GM18502 (cell line): Measurements from ENCODE around the gene GATD1.
"Not testable (repeated sequence)": the region's sequence is repeated elsewhere in the genome, so short reads cannot be mapped to it uniquely, and the experiment has no call there.

Experiments used
- ATAC-seq: cut with Tn5 transposase; IDR thresholded peaks from one replicate; pipeline ENCODE4 v1.9.1; 2021; ENCODE audit warnings: mild to moderate bottlenecking; ENCODE audit not compliant: unreplicated experiment, poor library complexity

The GATD1 gene

GRCh38 chr11:737366-737765 is 39.9 kb downstream of the GATD1 start:
- ATAC-seq: no peak

- ATAC-seq: not testable (repeated sequence)
Observed at GRCh38 chr11:734541-734940, 42.7 kb downstream of the GATD1 start.

- no peak for ATAC-seq
Observed at GRCh38 chr11:733072-733471, 44.2 kb downstream of the GATD1 start.

GRCh38 chr11:729492-730074 is 47.7 kb downstream of the GATD1 start:
- no peak for ATAC-seq

- ATAC-seq: no peak
Observed at GRCh38 chr11:728901-729491, 48.3 kb downstream of the GATD1 start.

GRCh38 chr11:727859-728748 is 49.2 kb downstream of the GATD1 start:
- ATAC-seq: peak; percentile 50

- no peak for ATAC-seq
Observed at GRCh38 chr11:727281-727701, 50.0 kb downstream of the GATD1 start.

GRCh38 chr11:726278-727220 is 50.7 kb downstream of the GATD1 start:
- ATAC-seq: no peak

GRCh38 chr11:725624-726202 is 51.6 kb downstream of the GATD1 start:
- no peak for ATAC-seq

- no peak for ATAC-seq
Observed at GRCh38 chr11:724778-725386, 52.4 kb downstream of the GATD1 start.

GRCh38 chr11:724049-724777 is 53.1 kb downstream of the GATD1 start:
- no peak for ATAC-seq

GRCh38 chr11:723120-723883 is 54.0 kb downstream of the GATD1 start:
- no peak for ATAC-seq

GRCh38 chr11:722346-722811 is 54.9 kb downstream of the GATD1 start:
- ATAC-seq: no peak

- ATAC-seq: no peak
Observed at GRCh38 chr11:721741-722345, 55.4 kb downstream of the GATD1 start.

GRCh38 chr11:721247-721740 is 56.0 kb downstream of the GATD1 start:
- ATAC-seq: no peak

GRCh38 chr11:720642-721246 is 56.5 kb downstream of the GATD1 start:
- ATAC-seq: no peak

- ATAC-seq: no peak
Observed at GRCh38 chr11:720017-720641, 57.2 kb downstream of the GATD1 start.
